ENCODE measurements around the gene DDX3Y. TPM values are rescaled to one million over a fixed set of nuclear protein-coding genes. Genes with fewer than 3 reads are reported as not detected.

Gene DDX3Y
- polyA plus RNA-seq, 1 of the 3 experiments (the other 2 are of a cell fraction), result not detected

Other genes with a start within 250 kb of the DDX3Y start
- not detected in 2 replicates for gene USP9Y, start 203.6 kb upstream of the DDX3Y start, polyA plus RNA-seq (2012; rRNA removed)

Data from SK-N-SH (cell line).